Spleen (tissue), 7 donors: Measurements from ENCODE around the gene PAXX.

Experiments
- CTCF ChIP-seq, 11 experiments: fragments of 200-600 bp in 7 of 11; fragments of 450-650 bp in 4 of 11; sonication (generic) in 4 of 11; IDR thresholded peaks in 8 of 11; conservative IDR thresholded peaks in 3 of 11; 1 replicate in 7 of 11; 2 replicates in 4 of 11; pipeline versions ENCODE4 v1.4.0 to v1.8.0; 2016 to 2021; ENCODE audit warnings: antibody characterized with exemption in 11 of 11, inconsistent platforms in 4 of 11, mild to moderate bottlenecking in 1 of 11
- POLR2AphosphoS5 ChIP-seq, 3 donors: sonication (generic); formaldehyde crosslinking; IDR thresholded peaks; one replicate each; pipeline ENCODE4 v1.5.1; 2017; ENCODE audit warnings: antibody characterized with exemption in 3 of 3
- donor health status: DM: no; HTN: no; CAD: no; lungs with moderate emphysema.
- donor health status: DM: no; HTN: no; CAD: no.
- donor health status: DM: no; HTN: no; CAD: no.

- TF ChIP-seq CTCF (IDR thresholded peaks at IDR 0.05 in 8 of 11, conservative IDR thresholded peaks at IDR 0.05 in 3 of 11): no peak
- peak in 2 of 3 donors; percentile 12 to 54 for TF ChIP-seq POLR2AphosphoS5 (IDR thresholded peaks at IDR 0.05)
Measured at GRCh38 chr9:137006116-137007003, 14.1 kb downstream of the PAXX start.
